Osteocyte (in vitro differentiated cells): ENCODE results near the gene MRAP2. TPM values are rescaled to one million over a fixed set of nuclear protein-coding genes. Genes with fewer than 3 reads are reported as not detected.

ENCODE experiments used
- DNase-seq: peaks from one replicate; pipeline ENCODE4 v3.0.0; 2021; ENCODE audit warnings: mixed read lengths; ENCODE audit not compliant: unreplicated experiment; ENCODE audit errors: extremely low spot score
- H3K27ac Mint-ChIP-seq: one replicate; pipeline ENCODE4 v1.8.0; 2021; ENCODE audit warnings: mild to moderate bottlenecking, mixed read lengths; ENCODE audit not compliant: unreplicated experiment
- H3K27me3 Mint-ChIP-seq: one replicate; pipeline ENCODE4 v1.8.0; 2021; ENCODE audit warnings: mixed read lengths; ENCODE audit not compliant: unreplicated experiment
- H3K36me3 Mint-ChIP-seq: one replicate; pipeline ENCODE4 v1.8.0; 2021; ENCODE audit warnings: mixed read lengths; ENCODE audit not compliant: unreplicated experiment
- H3K4me1 Mint-ChIP-seq: one replicate; pipeline ENCODE4 v1.8.0; 2021; ENCODE audit warnings: mixed read lengths; ENCODE audit not compliant: unreplicated experiment
- H3K4me3 Mint-ChIP-seq: one replicate; pipeline ENCODE4 v1.8.0; 2021; ENCODE audit warnings: mild to moderate bottlenecking, moderate library complexity, mixed read lengths; ENCODE audit not compliant: unreplicated experiment
- H3K9me3 Mint-ChIP-seq: one replicate; pipeline ENCODE4 v1.8.0; 2021; ENCODE audit warnings: mixed read lengths; ENCODE audit not compliant: unreplicated experiment
- total RNA-seq: library from RNA; stranded (reverse); gene quantifications from 2 replicates; pipeline ENCODE4 v1.2.1, GENCODE V29; 2021
- TF ChIP-seq, protein P1 (sequence below): fragments of 200-600 bp; sonication (generic); IDR thresholded peaks from 2 replicates; pipeline ENCODE4 v1.5.0; 2021; ENCODE audit warnings: antibody characterized with exemption, mild to moderate bottlenecking, moderate library complexity

Gene MRAP2
- total RNA-seq, 1 donor from 2014 or later = 10.7 TPM

DNA sequence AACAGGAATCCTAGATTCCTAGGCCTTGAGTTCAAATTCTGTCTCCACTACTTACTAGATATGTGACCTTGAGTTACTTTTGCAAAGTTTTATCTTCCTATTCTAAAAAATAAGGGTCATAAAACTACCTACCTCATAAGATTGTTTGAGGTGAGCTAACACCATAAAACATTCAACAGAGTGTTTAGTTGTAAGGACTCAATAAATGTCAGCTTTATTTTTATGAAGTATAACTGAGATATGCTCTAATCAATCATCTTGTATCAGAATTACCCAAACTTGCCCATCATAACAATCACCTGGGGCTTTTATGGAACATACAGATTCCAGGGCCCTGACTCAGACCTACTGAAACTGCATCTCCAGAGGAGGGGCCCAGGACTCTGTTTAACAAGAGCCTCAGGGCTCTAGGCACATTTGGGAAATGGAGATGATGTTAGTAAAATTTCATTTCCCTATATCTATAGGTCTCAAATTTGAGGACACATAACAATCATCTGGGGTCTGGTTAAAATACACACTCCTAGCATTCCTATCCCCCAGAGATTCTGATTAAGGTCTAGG is 35.5 kb upstream of the MRAP2 start:
- H3K4me3 Mint-ChIP-seq = no peak overlapping the region
- H3K4me1 Mint-ChIP-seq = peaks cover 6% of the 10 kb centered on the region
- TF ChIP-seq, protein P1, sequence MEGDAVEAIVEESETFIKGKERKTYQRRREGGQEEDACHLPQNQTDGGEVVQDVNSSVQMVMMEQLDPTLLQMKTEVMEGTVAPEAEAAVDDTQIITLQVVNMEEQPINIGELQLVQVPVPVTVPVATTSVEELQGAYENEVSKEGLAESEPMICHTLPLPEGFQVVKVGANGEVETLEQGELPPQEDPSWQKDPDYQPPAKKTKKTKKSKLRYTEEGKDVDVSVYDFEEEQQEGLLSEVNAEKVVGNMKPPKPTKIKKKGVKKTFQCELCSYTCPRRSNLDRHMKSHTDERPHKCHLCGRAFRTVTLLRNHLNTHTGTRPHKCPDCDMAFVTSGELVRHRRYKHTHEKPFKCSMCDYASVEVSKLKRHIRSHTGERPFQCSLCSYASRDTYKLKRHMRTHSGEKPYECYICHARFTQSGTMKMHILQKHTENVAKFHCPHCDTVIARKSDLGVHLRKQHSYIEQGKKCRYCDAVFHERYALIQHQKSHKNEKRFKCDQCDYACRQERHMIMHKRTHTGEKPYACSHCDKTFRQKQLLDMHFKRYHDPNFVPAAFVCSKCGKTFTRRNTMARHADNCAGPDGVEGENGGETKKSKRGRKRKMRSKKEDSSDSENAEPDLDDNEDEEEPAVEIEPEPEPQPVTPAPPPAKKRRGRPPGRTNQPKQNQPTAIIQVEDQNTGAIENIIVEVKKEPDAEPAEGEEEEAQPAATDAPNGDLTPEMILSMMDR = no peak
- H3K36me3 Mint-ChIP-seq = no peaks in the 10 kb centered on the region
- H3K27me3 Mint-ChIP-seq = peaks cover 46% of the 10 kb centered on the region
- H3K9me3 Mint-ChIP-seq = peaks cover 4% of the 10 kb centered on the region
- DNase-seq = no peak
- no peak overlapping the region for H3K27ac Mint-ChIP-seq

DNA sequence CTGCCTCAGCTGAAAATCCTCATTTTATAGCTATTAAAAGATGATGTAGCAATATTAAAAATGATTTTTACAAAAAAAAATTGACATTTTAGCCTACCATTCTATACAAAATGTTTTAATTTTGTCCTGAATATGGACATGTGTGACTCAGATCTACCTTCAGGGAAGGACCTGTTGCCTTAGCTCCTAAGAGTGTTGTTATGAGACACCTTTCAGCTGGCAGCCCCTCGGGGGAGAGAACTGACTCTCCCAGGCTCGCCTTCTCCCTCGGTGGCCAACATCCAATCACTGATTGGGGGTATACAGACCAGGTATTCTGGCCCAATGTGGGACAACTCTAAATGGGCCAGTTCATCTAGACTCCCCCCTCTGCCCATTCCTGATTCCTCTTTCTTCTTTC is 32.5 kb upstream of the MRAP2 start:
- Mint-ChIP-seq H3K4me1 (peaks cover 6% of the 10 kb centered on the region), H3K36me3 (no peaks in the 10 kb centered on the region), H3K4me3 (no peak overlapping the region), H3K9me3 (peaks cover under 1% of the 10 kb centered on the region), H3K27me3 (peaks cover 67% of the 10 kb centered on the region), H3K27ac (no peak overlapping the region)
- TF ChIP-seq, protein P1 = no peak
- DNase-seq = no peak

DNA sequence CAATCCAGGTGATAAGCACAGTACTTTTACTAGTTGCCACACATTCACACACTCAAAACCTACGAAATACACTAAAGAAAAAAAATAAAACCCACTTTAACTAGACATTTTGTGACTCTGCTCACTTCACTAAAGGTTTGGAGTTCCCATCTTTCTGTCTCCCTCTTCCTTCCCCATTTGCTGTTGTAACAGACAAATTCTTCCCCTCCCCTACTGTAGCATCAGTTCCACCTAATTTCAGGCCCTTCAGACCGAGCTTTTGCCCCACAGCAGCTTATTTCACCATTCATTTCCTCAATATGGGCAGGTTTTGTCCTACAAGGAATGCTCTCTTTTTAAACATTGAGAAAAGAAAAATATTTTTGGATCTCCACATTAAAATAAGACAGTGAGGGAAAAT is 31.3 kb upstream of the MRAP2 start:
- Mint-ChIP-seq H3K9me3 (no peaks in the 10 kb centered on the region), H3K27me3 (peaks cover 67% of the 10 kb centered on the region), H3K36me3 (no peaks in the 10 kb centered on the region), H3K4me1 (peaks cover 6% of the 10 kb centered on the region), H3K27ac (no peak overlapping the region), H3K4me3 (no peak overlapping the region)
- DNase-seq = no peak
- TF ChIP-seq, protein P1 = no peak

DNA sequence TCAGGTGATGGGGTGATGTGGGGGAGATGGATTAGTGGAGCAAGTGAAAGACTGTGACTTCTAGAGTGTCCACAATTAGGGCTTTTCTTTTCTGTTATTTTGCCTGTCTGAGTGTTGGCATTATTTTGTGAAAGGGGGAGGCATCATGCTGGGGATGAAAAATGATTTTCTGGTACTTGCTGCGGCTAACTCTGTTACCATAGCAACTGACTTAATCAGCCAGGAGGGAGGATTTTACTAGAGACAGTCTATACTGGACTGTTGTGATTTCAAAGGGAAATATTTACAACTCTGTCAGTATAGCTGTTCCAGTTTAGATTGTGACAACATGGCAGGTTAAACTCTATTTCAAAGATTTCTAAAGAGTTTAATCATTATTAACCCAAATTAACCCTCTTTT is 30.4 kb upstream of the MRAP2 start:
- TF ChIP-seq, protein P1 = no peak

DNA sequence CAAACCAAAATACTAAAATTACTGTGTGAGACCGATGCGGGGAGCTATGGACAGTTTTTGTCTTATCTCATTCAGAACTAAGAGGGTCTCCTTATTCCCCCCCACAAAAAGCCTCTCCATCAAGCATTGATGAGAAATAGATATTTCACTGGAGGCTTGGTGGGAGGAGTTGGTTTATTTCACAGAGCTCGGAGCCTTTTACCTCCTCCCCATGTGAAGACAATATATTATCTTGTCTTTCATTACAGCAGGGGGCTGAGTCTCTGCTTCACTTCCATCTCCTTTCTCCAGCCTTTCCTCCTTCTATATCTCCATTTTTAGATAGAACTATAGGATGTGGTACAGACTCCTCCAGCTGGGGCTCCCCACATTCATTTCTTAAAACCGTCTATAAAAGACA is 29.9 kb upstream of the MRAP2 start:
- Mint-ChIP-seq H3K4me1 (peaks cover 6% of the 10 kb centered on the region), H3K9me3 (no peaks in the 10 kb centered on the region), H3K27ac (no peak overlapping the region), H3K27me3 (peaks cover 72% of the 10 kb centered on the region), H3K36me3 (no peaks in the 10 kb centered on the region), H3K4me3 (no peak overlapping the region)
- TF ChIP-seq, protein P1 = no peak
- DNase-seq = no peak

More for the DNA sequence above, 30.4 kb upstream of the MRAP2 start:
- no peak overlapping the region for H3K4me3 Mint-ChIP-seq
- no peaks in the 10 kb centered on the region for H3K36me3 Mint-ChIP-seq
- no peak for DNase-seq
- H3K9me3 Mint-ChIP-seq = no peaks in the 10 kb centered on the region
- H3K27me3 Mint-ChIP-seq = peaks cover 72% of the 10 kb centered on the region
- no peak overlapping the region for H3K27ac Mint-ChIP-seq
- peaks cover 6% of the 10 kb centered on the region for H3K4me1 Mint-ChIP-seq
